Uterus (tissue), 2 donors: ENCODE data around the gene PLS1.

ENCODE experiments used
- POLR2A ChIP-seq, 2 donors: fragments of 450-650 bp; IDR thresholded peaks; one replicate each; pipeline ENCODE4 v1.6.1; 2016; ENCODE audit warnings: antibody characterized with exemption in 2 of 2, mild to moderate bottlenecking in 1 of 2, moderate library complexity in 1 of 2
- TF ChIP-seq, protein P1 (sequence below), 4 experiments: fragments of 200-600 bp in 2 of 4; fragments of 450-650 bp in 2 of 4; sonication (generic) in 2 of 4; IDR thresholded peaks; one replicate each; pipeline ENCODE4 v1.5.1; 2016 to 2019; ENCODE audit warnings: antibody characterized with exemption in 4 of 4, mild to moderate bottlenecking in 2 of 4, moderate library complexity in 1 of 4

DNA sequence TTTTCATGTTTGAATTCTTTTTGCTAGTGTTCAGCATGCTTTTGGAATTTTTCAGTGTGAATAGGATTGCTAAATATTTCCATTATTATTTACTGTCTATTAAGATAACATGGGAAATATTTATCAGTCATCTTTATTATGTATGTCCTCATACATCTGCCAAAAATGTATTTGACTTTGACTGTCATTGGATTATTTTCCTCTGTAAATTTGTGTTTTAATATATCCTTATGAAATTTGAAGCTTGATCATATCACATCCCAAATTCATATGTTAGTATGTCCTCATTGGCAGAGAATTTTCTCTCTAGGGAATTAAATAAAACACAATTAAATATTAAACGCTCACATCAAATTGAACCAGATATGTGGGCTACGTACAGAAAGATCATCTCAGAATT lies 95.3 kb downstream of the PLS1 start:
- TF ChIP-seq, protein P1, sequence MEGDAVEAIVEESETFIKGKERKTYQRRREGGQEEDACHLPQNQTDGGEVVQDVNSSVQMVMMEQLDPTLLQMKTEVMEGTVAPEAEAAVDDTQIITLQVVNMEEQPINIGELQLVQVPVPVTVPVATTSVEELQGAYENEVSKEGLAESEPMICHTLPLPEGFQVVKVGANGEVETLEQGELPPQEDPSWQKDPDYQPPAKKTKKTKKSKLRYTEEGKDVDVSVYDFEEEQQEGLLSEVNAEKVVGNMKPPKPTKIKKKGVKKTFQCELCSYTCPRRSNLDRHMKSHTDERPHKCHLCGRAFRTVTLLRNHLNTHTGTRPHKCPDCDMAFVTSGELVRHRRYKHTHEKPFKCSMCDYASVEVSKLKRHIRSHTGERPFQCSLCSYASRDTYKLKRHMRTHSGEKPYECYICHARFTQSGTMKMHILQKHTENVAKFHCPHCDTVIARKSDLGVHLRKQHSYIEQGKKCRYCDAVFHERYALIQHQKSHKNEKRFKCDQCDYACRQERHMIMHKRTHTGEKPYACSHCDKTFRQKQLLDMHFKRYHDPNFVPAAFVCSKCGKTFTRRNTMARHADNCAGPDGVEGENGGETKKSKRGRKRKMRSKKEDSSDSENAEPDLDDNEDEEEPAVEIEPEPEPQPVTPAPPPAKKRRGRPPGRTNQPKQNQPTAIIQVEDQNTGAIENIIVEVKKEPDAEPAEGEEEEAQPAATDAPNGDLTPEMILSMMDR (IDR thresholded peaks at IDR 0.05): no peak
- no peak for TF ChIP-seq POLR2A (IDR thresholded peaks at IDR 0.05)
